Frontal cortex (tissue), 4 donors: ENCODE data around the gene CEP250. TPM values are rescaled to one million over a fixed set of nuclear protein-coding genes. Genes with fewer than 3 reads are reported as not detected.

Experiments used
- DNase-seq, 2 donors: peaks; one replicate each; pipeline ENCODE4 v3.0.0; 2012; ENCODE audit warnings: low spot score in 2 of 2
- FAIRE-seq: peaks from 2 replicates; lab custom pipeline; 2012; peaks lifted over from hg19 to GRCh38; lab: Jason Lieb, UNC
- total RNA-seq: library from RNA; depleted of rRNA; stranded (reverse); fragments of >200 nt; gene quantifications from one replicate; pipeline ENCODE4 v1.2.3, GENCODE V29; 2014
- donor health status: control.
- donor health status: control.
- donor health status: control.

CEP250 gene
- total RNA-seq, 1 donor from 2014 or later, result 21.6 TPM

GRCh38 chr20:35490736-35491181 is 35.4 kb downstream of the CEP250 start:
- FAIRE-seq (no peak), DNase-seq (no peak)

GRCh38 chr20:35491823-35492222 is 36.4 kb downstream of the CEP250 start:
- FAIRE-seq, result no peak

GRCh38 chr20:35492352-35492751 is 37.0 kb downstream of the CEP250 start:
- no peak for DNase-seq
- no peak for FAIRE-seq

More at GRCh38 chr20:35491823-35492222, 36.4 kb downstream of the CEP250 start:
- DNase-seq, result no peak

- DNase-seq (no peak), FAIRE-seq (no peak)
Observed at GRCh38 chr20:35496481-35496880, 41.1 kb downstream of the CEP250 start.

GRCh38 chr20:35497320-35497719 is 41.9 kb downstream of the CEP250 start:
- no peak for DNase-seq
- FAIRE-seq, result no peak

- FAIRE-seq, result no peak
- peak; percentile 22 to 48 for DNase-seq
Observed at GRCh38 chr20:35497780-35498189, 42.4 kb downstream of the CEP250 start.

GRCh38 chr20:35499271-35499670 is 43.9 kb downstream of the CEP250 start:
- no peak for DNase-seq
- no peak for FAIRE-seq

GRCh38 chr20:35502352-35502751 is 47.0 kb downstream of the CEP250 start:
- FAIRE-seq (no peak), DNase-seq (no peak)

GRCh38 chr20:35503281-35503680 is 47.9 kb downstream of the CEP250 start:
- FAIRE-seq, result no peak

GRCh38 chr20:35503841-35504561 is 48.6 kb downstream of the CEP250 start:
- FAIRE-seq (no peak), DNase-seq (no peak)

More at GRCh38 chr20:35503281-35503680, 47.9 kb downstream of the CEP250 start:
- DNase-seq, result no peak

- FAIRE-seq (no peak), DNase-seq (no peak)
Observed at GRCh38 chr20:35504751-35505150, 49.4 kb downstream of the CEP250 start.

- DNase-seq (no peak), FAIRE-seq (no peak)
Observed at GRCh38 chr20:35506179-35506578, 50.8 kb downstream of the CEP250 start.

GRCh38 chr20:35506872-35507638 is 51.7 kb downstream of the CEP250 start:
- DNase-seq, result no peak
- no peak for FAIRE-seq

GRCh38 chr20:35508493-35509218 is 53.3 kb downstream of the CEP250 start:
- FAIRE-seq, result no peak
- no peak for DNase-seq

- DNase-seq (no peak), FAIRE-seq (no peak)
Observed at GRCh38 chr20:35510951-35511735, 55.7 kb downstream of the CEP250 start.

GRCh38 chr20:35511814-35512420 is 56.5 kb downstream of the CEP250 start:
- peak; percentile 21 to 57 for DNase-seq
- no peak for FAIRE-seq

GRCh38 chr20:35514371-35514932 is 59.1 kb downstream of the CEP250 start:
- no peak for DNase-seq
- no peak for FAIRE-seq

GRCh38 chr20:35515341-35515740 is 59.9 kb downstream of the CEP250 start:
- FAIRE-seq, result no peak
- no peak for DNase-seq
